Testis (tissue), 2 donors: Measurements from ENCODE around the gene MRO.

ENCODE experiments used
- CTCF ChIP-seq, 3 experiments: fragments of 450-650 bp in 2 of 3; fragments of 200-600 bp in 1 of 3; sonication (generic) in 1 of 3; IDR thresholded peaks; one replicate each; pipeline ENCODE4 v1.5.1; 2016 to 2019; ENCODE audit warnings: antibody characterized with exemption in 3 of 3, mild to moderate bottlenecking in 2 of 3, moderate library complexity in 1 of 3
- POLR2A ChIP-seq: fragments of 450-650 bp; IDR thresholded peaks from one replicate; pipeline ENCODE4 v1.6.1; 2017; ENCODE audit warnings: antibody characterized with exemption, mild to moderate bottlenecking, moderate library complexity

DNA sequence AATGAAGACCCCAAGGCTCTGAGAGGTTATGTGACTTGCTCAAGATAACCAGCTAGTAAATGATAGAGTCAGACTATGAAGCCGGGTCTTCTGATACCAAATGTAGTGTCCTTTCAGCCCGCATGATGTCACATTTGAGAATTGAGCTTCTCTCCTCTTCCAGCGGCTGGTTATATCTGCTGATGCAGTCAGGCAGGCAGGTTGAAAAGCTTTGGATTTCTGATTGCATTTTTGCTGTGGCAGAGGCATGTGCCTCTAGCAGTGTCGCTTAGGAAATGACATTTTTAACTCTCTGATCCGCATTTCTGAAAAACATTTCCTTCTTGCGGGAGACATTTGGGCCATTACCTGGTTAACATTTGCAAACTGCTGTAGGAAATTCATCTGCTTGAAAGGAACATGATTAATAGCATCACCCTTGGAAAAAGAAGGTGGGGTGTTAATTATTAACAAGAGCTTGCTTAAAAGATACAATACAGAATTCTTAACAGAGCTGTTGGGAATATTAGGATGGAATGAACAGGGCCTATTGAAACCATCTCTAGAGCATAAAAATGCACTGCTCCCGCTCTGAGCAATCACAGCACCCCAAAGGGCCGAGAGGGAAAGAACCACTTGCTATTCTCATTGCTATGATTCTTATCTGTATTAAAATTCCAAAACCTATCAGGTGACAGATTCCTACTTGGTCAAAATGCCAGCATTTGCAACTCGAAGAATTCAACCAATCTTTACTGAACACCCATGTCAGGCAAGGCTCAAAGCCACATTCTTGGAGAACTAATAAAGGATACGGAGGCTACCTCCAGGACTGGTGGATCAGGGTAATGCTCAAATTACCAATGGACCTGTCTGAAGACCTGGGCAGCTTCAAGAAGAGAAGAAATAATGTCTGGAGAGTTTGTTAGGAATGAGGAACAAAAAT is 25.9 kb downstream of the MRO start:
- TF ChIP-seq CTCF (IDR thresholded peaks at IDR 0.05) (no peak), POLR2A (no peak)
